Stomach (tissue), 9 donors: ENCODE measurements around the gene CST4. TPM values are rescaled to one million over a fixed set of nuclear protein-coding genes. Genes with fewer than 3 reads are reported as not detected.

Experiments used
- DNase-seq, 2 donors: peaks; one replicate each; pipeline versions ENCODE4 v3.0.0 to v3.0.0-alpha.2; 2013 to 2019
- H3K27ac ChIP-seq, 5 donors: fragments of 200-600 bp in 4 of 5; sonication (generic) in 4 of 5; one replicate each; pipeline ENCODE4 v1.5.1; 2013 to 2019; ENCODE audit warnings: mild to moderate bottlenecking in 1 of 5, moderate library complexity in 1 of 5
- H3K27me3 ChIP-seq, 3 donors: fragments of 200-600 bp; sonication (generic); one replicate each; pipeline ENCODE4 v1.5.1; 2017 to 2019; ENCODE audit warnings: mixed run types in 1 of 3
- H3K36me3 ChIP-seq, 4 donors: fragments of 200-600 bp; sonication (generic); 1 replicate in 3 of 4; 2 replicates in 1 of 4; pipeline ENCODE4 v1.5.1; 2016 to 2019
- H3K4me1 ChIP-seq, 4 donors: fragments of 200-600 bp; sonication (generic); one replicate each; pipeline ENCODE4 v1.5.1; 2016 to 2019
- H3K4me3 ChIP-seq, 4 donors: fragments of 200-600 bp; sonication (generic) in 3 of 4; one replicate each; pipeline ENCODE4 v1.5.1; 2016 to 2019; ENCODE audit warnings: mild to moderate bottlenecking in 1 of 4
- H3K9me3 ChIP-seq, 4 donors: fragments of 200-600 bp; sonication (generic); one replicate each; pipeline ENCODE4 v1.5.1; 2016 to 2019
- EP300 ChIP-seq: sonication (generic); formaldehyde crosslinking; IDR thresholded peaks from one replicate; pipeline ENCODE4 v1.6.1; 2017; ENCODE audit warnings: antibody characterized with exemption
- POLR2A ChIP-seq, 4 donors: fragments of 450-650 bp; IDR thresholded peaks; one replicate each; pipeline ENCODE4 v1.6.1; 2016; ENCODE audit warnings: antibody characterized with exemption in 4 of 4, control low read depth in 2 of 4, mild to moderate bottlenecking in 1 of 4, moderate library complexity in 1 of 4
- POLR2AphosphoS5 ChIP-seq, 3 donors: sonication (generic); formaldehyde crosslinking; IDR thresholded peaks; one replicate each; pipeline ENCODE4 v1.6.1; 2016; ENCODE audit warnings: antibody characterized with exemption in 3 of 3
- WGBS, 5 donors: extraction: QIAGEN DNeasy Blood & Tissue Kit in 3 of 5; methylation state at CpG; one replicate each; pipeline versions ENCODE4 v1.1.5 to v1.1.7; 2013 to 2018; 5-methylcytosine and 5-hydroxymethylcytosine counted together
- intact Hi-C: fragments of 100-400 bp; cut with DNase I; formaldehyde crosslinking; loops from one replicate; pipeline ENCODE4 v1.15.1; 2023; ENCODE audit warnings: low total_unique reads
- polyA plus RNA-seq, 3 donors: library from polyadenylated mRNA; stranded (reverse); fragments of 200-250 nt; gene quantifications; one replicate each; pipeline ENCODE4 v1.2.3, GENCODE V29; 2013
- total RNA-seq, 5 donors: library from RNA; depleted of rRNA; stranded (reverse); fragments of >200 nt; gene quantifications; one replicate each; pipeline versions ENCODE4 v1.1.0 to v1.2.3, GENCODE V29; 2014 to 2016
- TF ChIP-seq, protein P1 (sequence below), 7 experiments: fragments of 450-650 bp in 4 of 7; fragments of 200-600 bp in 3 of 7; sonication (generic) in 3 of 7; IDR thresholded peaks; one replicate each; pipeline ENCODE4 v1.5.1; 2016 to 2019; ENCODE audit warnings: antibody characterized with exemption in 7 of 7, control low read depth in 2 of 7, mild to moderate bottlenecking in 1 of 7
- donor health status: healthy with polysubstance abuse.
- donor health status: Bipolar disorder and iron deficiency.
- donor health status: healthy.

The CST4 gene
- total and polyA plus RNA-seq, 8 donors: not detected

DNA sequence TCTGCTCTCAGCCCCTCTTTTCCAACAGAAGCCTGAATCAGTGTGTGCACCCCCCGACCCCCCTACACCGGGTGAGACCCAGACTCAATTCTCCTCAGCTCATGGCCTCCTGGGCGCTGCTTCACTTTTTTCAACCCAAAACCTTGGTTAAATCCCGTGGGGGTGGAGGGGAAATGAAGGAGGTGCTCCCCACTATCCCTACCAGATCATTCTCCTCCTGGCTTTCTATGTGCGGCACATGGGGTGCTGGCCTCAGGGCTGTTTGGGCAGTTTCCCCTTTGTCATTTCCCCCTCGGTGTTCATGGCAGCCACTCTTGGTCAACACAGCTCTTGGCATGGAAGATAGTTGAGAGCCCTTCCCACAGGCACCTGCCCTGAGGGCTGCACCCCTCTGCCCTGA is 4.6 kb downstream of the CST4 start:
- H3K4me1 ChIP-seq: no peaks in the 10 kb centered on the region
- TF ChIP-seq, protein P1, sequence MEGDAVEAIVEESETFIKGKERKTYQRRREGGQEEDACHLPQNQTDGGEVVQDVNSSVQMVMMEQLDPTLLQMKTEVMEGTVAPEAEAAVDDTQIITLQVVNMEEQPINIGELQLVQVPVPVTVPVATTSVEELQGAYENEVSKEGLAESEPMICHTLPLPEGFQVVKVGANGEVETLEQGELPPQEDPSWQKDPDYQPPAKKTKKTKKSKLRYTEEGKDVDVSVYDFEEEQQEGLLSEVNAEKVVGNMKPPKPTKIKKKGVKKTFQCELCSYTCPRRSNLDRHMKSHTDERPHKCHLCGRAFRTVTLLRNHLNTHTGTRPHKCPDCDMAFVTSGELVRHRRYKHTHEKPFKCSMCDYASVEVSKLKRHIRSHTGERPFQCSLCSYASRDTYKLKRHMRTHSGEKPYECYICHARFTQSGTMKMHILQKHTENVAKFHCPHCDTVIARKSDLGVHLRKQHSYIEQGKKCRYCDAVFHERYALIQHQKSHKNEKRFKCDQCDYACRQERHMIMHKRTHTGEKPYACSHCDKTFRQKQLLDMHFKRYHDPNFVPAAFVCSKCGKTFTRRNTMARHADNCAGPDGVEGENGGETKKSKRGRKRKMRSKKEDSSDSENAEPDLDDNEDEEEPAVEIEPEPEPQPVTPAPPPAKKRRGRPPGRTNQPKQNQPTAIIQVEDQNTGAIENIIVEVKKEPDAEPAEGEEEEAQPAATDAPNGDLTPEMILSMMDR (IDR thresholded peaks at IDR 0.05): no peak
- TF ChIP-seq POLR2A (IDR thresholded peaks at IDR 0.05) (no peak), EP300 (no peak), POLR2AphosphoS5 (IDR thresholded peaks at IDR 0.05) (no peak)
- no peak overlapping the region for H3K4me3 ChIP-seq
- intact Hi-C loops: no loop called here
- WGBS, 5 donors: 64 to 91% (median 84%) methylated on average over 6 of the region's 6 CpGs
- no peaks in the 10 kb centered on the region for H3K9me3 ChIP-seq
- H3K27me3 ChIP-seq: peaks cover 0 to 22% (median 0%) of the 10 kb centered on the region in 3 donors
- no peak for DNase-seq
- H3K27ac ChIP-seq: no peak overlapping the region
- H3K36me3 ChIP-seq: no peaks in the 10 kb centered on the region

DNA sequence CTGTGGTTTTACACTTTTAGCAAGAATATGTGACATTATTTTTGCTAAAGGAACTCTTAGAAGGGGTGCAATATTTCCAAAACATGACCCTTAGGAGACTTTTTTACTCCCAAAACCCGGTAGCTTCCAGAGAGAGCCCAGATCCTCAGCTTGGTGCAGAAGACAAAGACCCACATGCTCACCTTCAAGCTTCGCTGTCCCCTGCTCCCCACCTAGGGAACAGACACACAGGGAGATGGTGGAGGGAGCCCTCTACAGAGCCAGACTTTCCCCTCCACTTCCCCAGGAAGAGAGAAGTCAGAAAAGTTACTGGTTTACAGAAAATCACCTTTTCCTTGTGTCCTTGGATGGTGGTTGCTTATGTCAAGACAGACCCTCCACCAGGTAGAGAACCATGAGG is 5.0 kb downstream of the CST4 start:
- WGBS, 5 donors: 90 to 95% (median 92%) methylated on average over 2 of the region's 2 CpGs
- Histone ChIP-seq H3K4me3 (no peak overlapping the region), H3K27me3 (peaks cover 0 to 22% (median 0%) of the 10 kb centered on the region in 3 donors), H3K4me1 (no peaks in the 10 kb centered on the region), H3K9me3 (no peaks in the 10 kb centered on the region), H3K36me3 (no peaks in the 10 kb centered on the region), H3K27ac (no peak overlapping the region)
- intact Hi-C loops: no loop called here
- TF ChIP-seq POLR2AphosphoS5 (IDR thresholded peaks at IDR 0.05): no peak
- no peak for TF ChIP-seq POLR2A (IDR thresholded peaks at IDR 0.05)
- TF ChIP-seq, protein P1 (IDR thresholded peaks at IDR 0.05): no peak
- TF ChIP-seq EP300: no peak
- DNase-seq: no peak

DNA sequence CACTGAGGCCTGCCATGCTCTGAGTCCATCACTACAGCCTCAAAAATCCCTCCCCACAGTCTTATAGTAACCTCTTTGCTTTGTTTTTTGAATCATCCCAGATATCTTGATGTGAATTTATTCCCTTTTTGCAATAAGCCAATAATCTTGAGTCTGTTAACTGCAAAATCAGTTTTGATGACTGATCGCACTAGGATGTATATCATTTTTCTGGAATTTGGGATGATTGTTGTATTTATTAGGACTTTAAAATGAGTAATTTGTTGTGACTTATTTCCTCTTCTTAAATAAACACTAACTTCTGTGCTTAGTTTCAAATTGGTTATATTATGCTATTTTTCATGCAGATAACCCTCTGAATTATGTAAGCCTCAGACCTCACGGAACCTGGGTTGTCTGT is 5.6 kb downstream of the CST4 start:
- no peak overlapping the region for H3K27ac ChIP-seq
- WGBS, 5 donors: 74 to 93% (median 87%) methylated on average over 2 of the region's 2 CpGs
- TF ChIP-seq, protein P1 (IDR thresholded peaks at IDR 0.05): no peak
- TF ChIP-seq POLR2AphosphoS5 (IDR thresholded peaks at IDR 0.05): no peak

DNA sequence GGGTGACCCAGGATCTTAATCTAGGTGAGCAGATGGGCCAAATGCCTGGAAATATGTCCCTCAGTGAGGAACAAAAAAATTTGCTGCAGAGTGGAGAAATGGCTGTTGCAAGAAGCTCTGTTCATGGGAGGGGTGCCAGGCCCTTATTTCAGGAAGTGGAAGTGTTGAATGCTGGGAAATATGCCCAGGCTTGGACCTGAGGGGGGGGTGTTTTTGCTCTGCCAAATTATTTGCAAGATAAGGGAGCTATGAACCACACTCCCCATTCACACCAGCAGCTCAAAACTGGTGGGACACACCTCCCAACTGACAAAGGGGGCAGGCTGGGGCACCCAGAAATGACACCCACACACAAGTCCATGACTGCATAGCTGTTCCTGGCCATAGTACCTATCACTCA is 8.7 kb downstream of the CST4 start:
- DNase-seq: no peak
- TF ChIP-seq EP300: no peak
- no peak for TF ChIP-seq POLR2AphosphoS5 (IDR thresholded peaks at IDR 0.05)
- no peak for TF ChIP-seq POLR2A (IDR thresholded peaks at IDR 0.05)
- TF ChIP-seq, protein P1 (IDR thresholded peaks at IDR 0.05): no peak
- Histone ChIP-seq H3K9me3 (no peaks in the 10 kb centered on the region), H3K27me3 (peaks cover 0 to 18% (median 0%) of the 10 kb centered on the region in 3 donors), H3K36me3 (no peaks in the 10 kb centered on the region), H3K4me1 (no peaks in the 10 kb centered on the region), H3K27ac (no peak overlapping the region), H3K4me3 (no peak overlapping the region)
- intact Hi-C loops: no loop called here

More for the DNA sequence above, 5.6 kb downstream of the CST4 start:
- Histone ChIP-seq H3K36me3 (no peaks in the 10 kb centered on the region), H3K4me3 (no peak overlapping the region), H3K4me1 (no peaks in the 10 kb centered on the region), H3K27me3 (peaks cover 0 to 22% (median 0%) of the 10 kb centered on the region in 3 donors), H3K9me3 (no peaks in the 10 kb centered on the region)
- no peak for DNase-seq
- intact Hi-C loops: no loop called here
